IMR-90 (cell line): ENCODE results near the gene CROCC2. TPM values are rescaled to one million over a fixed set of nuclear protein-coding genes. Genes with fewer than 3 reads are reported as not detected.

Experiments
- ATAC-seq: fragments of 200-7000 bp; cut with Tn5 transposase; 2 replicates; pipeline ENCODE4 v1.9.1; 2020; ENCODE audit warnings: low read depth, mild to moderate bottlenecking, moderate library complexity
- BruUV-seq: library from RNA; stranded (reverse); fragments of 400-500 nt; replicated peaks from 2 replicates; lab custom pipeline; 2021; lab: Mats Ljungman, UMichigan
- CTCF ChIA-PET: fragments of 300-600 bp; formaldehyde crosslinking; extraction: SDS; loops from one replicate; lab custom pipeline; 2021; ENCODE audit warnings: antibody characterized with exemption; lab: Yijun Ruan, JAX
- POLR2A ChIA-PET: fragments of 300-600 bp; sonication (Branson Sonifier 250); formaldehyde crosslinking; loops from one replicate; lab custom pipeline; 2022; ENCODE audit warnings: antibody characterized with exemption; ENCODE audit not compliant: unreplicated experiment; lab: Charles Lee
- DNase-seq: peaks from one replicate; pipeline ENCODE4 v3.0.0; 2013
- H2AFZ ChIP-seq: replicated peaks from 2 replicates; pipeline ENCODE3; 2013; ENCODE audit warnings: low read length, mild to moderate bottlenecking; ENCODE audit not compliant: poor library complexity
- H2AK5ac ChIP-seq: 2 replicates; pipeline ENCODE4 v1.6.1; 2013; ENCODE audit warnings: low read depth, low read length, inconsistent platforms
- H2AK9ac ChIP-seq: replicated peaks from 2 replicates; pipeline ENCODE3; 2013; ENCODE audit warnings: mild to moderate bottlenecking, low read depth, low read length, moderate library complexity; ENCODE audit not compliant: poor library complexity
- H2BK120ac ChIP-seq: 2 replicates; pipeline ENCODE4 v1.6.1; 2013; ENCODE audit warnings: low read depth, low read length, inconsistent platforms
- H2BK15ac ChIP-seq: 3 replicates; pipeline ENCODE4 v1.6.1; 2013; ENCODE audit warnings: low read depth, low read length, inconsistent platforms
- H2BK20ac ChIP-seq: 2 replicates; pipeline ENCODE4 v1.6.1; 2013; ENCODE audit warnings: low read depth, mild to moderate bottlenecking, inconsistent platforms, low read length, moderate library complexity
- H2BK5ac ChIP-seq: 2 replicates; pipeline ENCODE4 v1.6.1; 2013; ENCODE audit warnings: mild to moderate bottlenecking, low read depth, low read length, inconsistent platforms; ENCODE audit not compliant: poor library complexity, severe bottlenecking
- H3K14ac ChIP-seq: replicated peaks from 2 replicates; pipeline ENCODE4 v1.6.1; 2013; ENCODE audit warnings: low read depth, low read length, inconsistent platforms
- H3K18ac ChIP-seq: 2 replicates; pipeline ENCODE4 v1.6.1; 2013; ENCODE audit warnings: low read depth, low read length, control low read depth
- H3K23ac ChIP-seq: 2 replicates; pipeline ENCODE4 v1.6.1; 2013; ENCODE audit warnings: low read depth, low read length, inconsistent platforms
- H3K27ac ChIP-seq: 2 replicates; pipeline ENCODE4 v1.5.1; 2013; ENCODE audit warnings: mild to moderate bottlenecking, control low read depth, low read length; ENCODE audit not compliant: insufficient read depth
- H3K27me3 ChIP-seq: 2 replicates; pipeline ENCODE4 v1.6.1; 2013; ENCODE audit warnings: low read length; ENCODE audit not compliant: control insufficient read depth, insufficient read depth
- H3K36me3 ChIP-seq: 2 replicates; pipeline ENCODE4 v1.6.1; 2013; ENCODE audit warnings: low read length, mixed read lengths; ENCODE audit not compliant: control insufficient read depth, insufficient read depth
- H3K4ac ChIP-seq: 2 replicates; pipeline ENCODE4 v1.6.1; 2013; ENCODE audit warnings: low read depth, low read length, inconsistent platforms
- H3K4me1 ChIP-seq: 2 replicates; pipeline ENCODE4 v1.6.1; 2013; ENCODE audit warnings: low read length, mixed read lengths; ENCODE audit not compliant: control insufficient read depth, insufficient read depth
- H3K4me2 ChIP-seq: 2 replicates; pipeline ENCODE4 v1.6.1; 2013; ENCODE audit warnings: low read depth, mild to moderate bottlenecking, control low read depth, low read length, moderate library complexity
- H3K4me3 ChIP-seq: 2 replicates; pipeline ENCODE4 v1.5.1; 2013; ENCODE audit warnings: low read depth, mild to moderate bottlenecking, control low read depth, low read length, moderate library complexity; ENCODE audit not compliant: insufficient read depth
- H3K56ac ChIP-seq: 2 replicates; pipeline ENCODE4 v1.6.1; 2013; ENCODE audit warnings: low read length, inconsistent platforms; ENCODE audit not compliant: insufficient read depth; ENCODE audit errors: extremely low read depth
- H3K79me1 ChIP-seq, 2 experiments: 2 replicates each; pipeline ENCODE4 v1.6.1; 2013; ENCODE audit warnings: low read length in 2 of 2, inconsistent platforms in 1 of 2, low read depth in 1 of 2
- H3K9ac ChIP-seq: 2 replicates; pipeline ENCODE4 v1.6.1; 2013; ENCODE audit warnings: low read depth, low read length, control low read depth
- H3K9me1 ChIP-seq: 2 replicates; pipeline ENCODE4 v1.6.1; 2013; ENCODE audit warnings: low read length, inconsistent platforms; ENCODE audit not compliant: insufficient read depth
- H3K9me3 ChIP-seq: 2 replicates; pipeline ENCODE4 v1.6.1; 2013; ENCODE audit warnings: low read length; ENCODE audit not compliant: control insufficient read depth, insufficient read depth
- H4K20me1 ChIP-seq: 2 replicates; pipeline ENCODE4 v1.6.1; 2013; ENCODE audit warnings: low read length, inconsistent platforms; ENCODE audit not compliant: insufficient read depth
- H4K5ac ChIP-seq: 2 replicates; pipeline ENCODE4 v1.6.1; 2013; ENCODE audit warnings: mild to moderate bottlenecking, low read depth, low read length, control low read depth
- H4K8ac ChIP-seq, 2 experiments: 2 replicates each; pipeline ENCODE4 v1.6.1; 2013; ENCODE audit warnings: low read depth in 2 of 2, low read length in 2 of 2, control low read depth in 1 of 2, inconsistent platforms in 1 of 2
- H4K91ac ChIP-seq: 2 replicates; pipeline ENCODE4 v1.6.1; 2013; ENCODE audit warnings: low read depth, low read length, inconsistent platforms; ENCODE audit not compliant: insufficient read depth
- BHLHE40 ChIP-seq: fragments of 150-350 bp; IDR thresholded peaks from 2 replicates; pipeline ENCODE4 v1.6.1; 2016; ENCODE audit warnings: mild to moderate bottlenecking, low read depth, low read length
- CHD1 ChIP-seq: IDR thresholded peaks from 2 replicates; pipeline ENCODE4 v1.6.1; 2012; ENCODE audit warnings: low read depth, low read length, improper control_type of control experiment
- FOS ChIP-seq: fragments of 150-350 bp; IDR thresholded peaks from 2 replicates; pipeline ENCODE4 v1.6.1; 2016; ENCODE audit warnings: low read depth, low read length
- MAFK ChIP-seq: IDR thresholded peaks from 2 replicates; pipeline ENCODE4 v1.6.1; 2012; ENCODE audit warnings: low read depth, low read length, improper control_type of control experiment
- MAZ ChIP-seq: IDR thresholded peaks from 2 replicates; pipeline ENCODE4 v1.6.1; 2012; ENCODE audit warnings: low read depth, mild to moderate bottlenecking, low read length, improper control_type of control experiment, moderate library complexity, borderline replicate concordance
- MXI1 ChIP-seq: IDR thresholded peaks from 2 replicates; pipeline ENCODE4 v1.6.1; 2012; ENCODE audit warnings: low read depth, mild to moderate bottlenecking, low read length, moderate library complexity, borderline replicate concordance
- NFE2L2 ChIP-seq: fragments of 150-350 bp; IDR thresholded peaks from 2 replicates; pipeline ENCODE4 v1.6.1; 2016; ENCODE audit warnings: low read depth, mild to moderate bottlenecking, low read length
- POLR2A ChIP-seq: IDR thresholded peaks from 2 replicates; pipeline ENCODE4 v1.6.1; 2012; ENCODE audit warnings: mild to moderate bottlenecking, low read depth, low read length
- RAD21 ChIP-seq: IDR thresholded peaks from 2 replicates; pipeline ENCODE4 v1.6.1; 2012; ENCODE audit warnings: low read length, improper control_type of control experiment
- RCOR1 ChIP-seq: IDR thresholded peaks from 2 replicates; pipeline ENCODE4 v1.6.1; 2012; ENCODE audit warnings: mild to moderate bottlenecking, low read length, improper control_type of control experiment; ENCODE audit not compliant: insufficient replicate concordance
- RFX5 ChIP-seq: IDR thresholded peaks from 2 replicates; pipeline ENCODE4 v1.8.0; 2012; ENCODE audit warnings: low read depth, mild to moderate bottlenecking, low read length, moderate library complexity
- SMC3 ChIP-seq: fragments of 150-350 bp; IDR thresholded peaks from 2 replicates; pipeline ENCODE4 v1.6.1; 2016; ENCODE audit warnings: low read depth, mild to moderate bottlenecking, antibody characterized with exemption, low read length, moderate library complexity
- WGBS, 2 experiments: methylation state at CpG; one replicate each; pipeline versions ENCODE4 v1.1.5 to v1.1.7; 2013; ENCODE audit warnings: missing lambda C conversion rate in 2 of 2; ENCODE audit not compliant: insufficient read length in 1 of 2; ENCODE audit errors: extremely low coverage in 2 of 2; 5-methylcytosine and 5-hydroxymethylcytosine counted together
- dilution Hi-C: fragments of 300-500 bp; cut with HindIII; formaldehyde crosslinking; loops from one replicate; pipeline ENCODE4 v1.14.3; 2018; ENCODE audit warnings: low sequenced_read_pairs; ENCODE audit not compliant: unreplicated experiment
- in situ Hi-C: fragments of 300-500 bp; cut with MboI; formaldehyde crosslinking; loops from 3 replicates; pipeline ENCODE4 v1.14.3; 2019; ENCODE audit warnings: low sequenced_read_pairs, inconsistent platforms, mixed read lengths
- intact Hi-C: fragments of 100-400 bp; cut with micrococcal nuclease; formaldehyde crosslinking; loops from 2 replicates; pipeline ENCODE4 v1.10.0; 2022
- polyA plus RNA-seq, 3 experiments: library from polyadenylated mRNA; depleted of rRNA; stranded (reverse); fragments of >200 nt; gene quantifications; 2 replicates each; pipeline ENCODE4 v1.2.3, GENCODE V29; 2012; ENCODE audit warnings: low replicate concordance in 1 of 3
- total RNA-seq: library from RNA; depleted of rRNA; stranded (reverse); fragments of >200 nt; gene quantifications from 2 replicates; pipeline ENCODE4 v1.2.3, GENCODE V29; 2012
- TF ChIP-seq, protein P1 (sequence below): conservative IDR thresholded peaks from 2 replicates; pipeline ENCODE4 v1.5.1; 2012; ENCODE audit warnings: mild to moderate bottlenecking, low read depth, low read length, improper control_type of control experiment
- TF ChIP-seq, protein P2 (sequence below): fragments of 150-350 bp; IDR thresholded peaks from 2 replicates; pipeline ENCODE4 v1.6.1; 2016; ENCODE audit warnings: low read depth, mild to moderate bottlenecking, low read length, moderate library complexity, borderline replicate concordance
- TF ChIP-seq, protein P3 (sequence below): fragments of 150-350 bp; IDR thresholded peaks from 2 replicates; pipeline ENCODE4 v1.6.1; 2017; ENCODE audit warnings: mild to moderate bottlenecking, antibody characterized with exemption, low read length, low read depth

The CROCC2 gene
- total and polyA plus RNA-seq, 2 of the 4 experiments (the other 2 are of a cell fraction): not detected

DNA sequence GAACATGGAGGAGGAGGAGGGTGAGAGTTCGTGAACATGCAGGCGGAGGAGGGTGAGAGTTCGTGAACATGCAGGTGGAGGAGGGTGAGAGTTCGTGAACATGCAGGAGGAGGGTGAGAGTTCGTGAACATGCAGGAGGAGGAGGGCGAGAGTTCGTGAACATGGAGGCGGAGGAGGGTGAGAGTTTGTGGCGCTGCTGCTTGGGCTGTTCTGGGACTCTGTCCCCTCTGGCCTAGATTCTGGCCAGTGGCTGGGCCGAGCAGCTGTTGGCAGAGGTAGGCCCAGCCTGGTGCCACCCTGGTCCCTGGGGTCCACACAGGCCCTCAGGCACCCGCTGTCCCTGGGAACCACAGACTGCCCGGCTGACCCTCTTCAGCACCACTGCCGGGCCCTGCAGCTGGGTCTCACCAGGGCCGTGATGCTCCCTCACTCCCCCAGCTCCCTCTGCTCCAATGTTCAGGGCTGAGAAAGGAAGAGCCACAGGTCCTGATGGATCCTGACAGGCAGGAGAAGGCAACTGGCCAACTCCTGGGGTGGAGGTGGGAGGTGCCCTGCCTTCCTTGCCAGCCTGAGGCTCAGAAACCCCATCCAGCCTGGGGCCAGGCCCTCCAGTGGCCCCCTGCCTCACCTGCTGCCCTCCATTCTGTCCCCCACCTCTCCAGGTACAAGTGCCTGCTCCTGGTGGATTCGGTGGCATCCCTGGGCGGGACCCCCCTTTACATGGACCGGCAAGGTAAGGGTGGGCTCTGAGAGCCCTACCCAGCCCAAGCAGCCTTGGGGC lies 33.6 kb upstream of the CROCC2 start:
- Histone ChIP-seq H3K9me3 (no peaks in the 10 kb centered on the region), H2BK5ac (no peak overlapping the region), H3K79me1 (no peaks in the 10 kb centered on the region), H3K14ac (no peak overlapping the region), H3K4me3 (no peak overlapping the region), H3K4me1 (no peaks in the 10 kb centered on the region; the same call in 1 of the 2 replicates), H3K36me3 (no peaks in the 10 kb centered on the region), H3K9ac (no peak overlapping the region), H3K56ac (no peak overlapping the region), H4K91ac (no peak overlapping the region), H3K27ac (no peak overlapping the region), H3K27me3 (peaks cover 35% of the 10 kb centered on the region), H2BK15ac (no peak overlapping the region), H2BK20ac (no peak overlapping the region), H3K4ac (no peak overlapping the region), H2BK120ac (no peak overlapping the region), H4K5ac (no peak overlapping the region), H4K20me1 (no peaks in the 10 kb centered on the region), H4K8ac (no peak overlapping the region), H2AFZ (no peak overlapping the region), H3K9me1 (no peaks in the 10 kb centered on the region), H2AK9ac (no peak overlapping the region), H3K4me2 (no peak overlapping the region), H2AK5ac (no peak overlapping the region), H3K18ac (no peak overlapping the region), H3K23ac (no peak overlapping the region)
- POLR2A ChIA-PET: no interaction called here
- CTCF ChIA-PET: no interaction called here
- in situ Hi-C loops (loop anchor here (25.0 kb wide), 1 partner anchor 790 kb away; no protein-coding TSS in a partner anchor), dilution Hi-C loops (no loop called here), intact Hi-C loops (no loop called here)
- DNase-seq (no peak), ATAC-seq (no peak)
- BruUV-seq: no TSS peak
- WGBS, 2 experiments: 78% methylated on average over 10 of the region's 17 CpGs; no CpG with 5 or more reads in 1 of the 2 experiments
- TF ChIP-seq CHD1 (no peak), BHLHE40 (no peak), NFE2L2 (no peak), MXI1 (no peak), POLR2A (no peak), MAZ (no peak), SMC3 (no peak), FOS (no peak), RCOR1 (no peak), RFX5 (no peak), MAFK (no peak), RAD21 (no peak)
- TF ChIP-seq, protein P1, sequence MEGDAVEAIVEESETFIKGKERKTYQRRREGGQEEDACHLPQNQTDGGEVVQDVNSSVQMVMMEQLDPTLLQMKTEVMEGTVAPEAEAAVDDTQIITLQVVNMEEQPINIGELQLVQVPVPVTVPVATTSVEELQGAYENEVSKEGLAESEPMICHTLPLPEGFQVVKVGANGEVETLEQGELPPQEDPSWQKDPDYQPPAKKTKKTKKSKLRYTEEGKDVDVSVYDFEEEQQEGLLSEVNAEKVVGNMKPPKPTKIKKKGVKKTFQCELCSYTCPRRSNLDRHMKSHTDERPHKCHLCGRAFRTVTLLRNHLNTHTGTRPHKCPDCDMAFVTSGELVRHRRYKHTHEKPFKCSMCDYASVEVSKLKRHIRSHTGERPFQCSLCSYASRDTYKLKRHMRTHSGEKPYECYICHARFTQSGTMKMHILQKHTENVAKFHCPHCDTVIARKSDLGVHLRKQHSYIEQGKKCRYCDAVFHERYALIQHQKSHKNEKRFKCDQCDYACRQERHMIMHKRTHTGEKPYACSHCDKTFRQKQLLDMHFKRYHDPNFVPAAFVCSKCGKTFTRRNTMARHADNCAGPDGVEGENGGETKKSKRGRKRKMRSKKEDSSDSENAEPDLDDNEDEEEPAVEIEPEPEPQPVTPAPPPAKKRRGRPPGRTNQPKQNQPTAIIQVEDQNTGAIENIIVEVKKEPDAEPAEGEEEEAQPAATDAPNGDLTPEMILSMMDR: no peak
- TF ChIP-seq, protein P2, sequence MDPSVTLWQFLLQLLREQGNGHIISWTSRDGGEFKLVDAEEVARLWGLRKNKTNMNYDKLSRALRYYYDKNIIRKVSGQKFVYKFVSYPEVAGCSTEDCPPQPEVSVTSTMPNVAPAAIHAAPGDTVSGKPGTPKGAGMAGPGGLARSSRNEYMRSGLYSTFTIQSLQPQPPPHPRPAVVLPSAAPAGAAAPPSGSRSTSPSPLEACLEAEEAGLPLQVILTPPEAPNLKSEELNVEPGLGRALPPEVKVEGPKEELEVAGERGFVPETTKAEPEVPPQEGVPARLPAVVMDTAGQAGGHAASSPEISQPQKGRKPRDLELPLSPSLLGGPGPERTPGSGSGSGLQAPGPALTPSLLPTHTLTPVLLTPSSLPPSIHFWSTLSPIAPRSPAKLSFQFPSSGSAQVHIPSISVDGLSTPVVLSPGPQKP: no peak
- TF ChIP-seq, protein P3, sequence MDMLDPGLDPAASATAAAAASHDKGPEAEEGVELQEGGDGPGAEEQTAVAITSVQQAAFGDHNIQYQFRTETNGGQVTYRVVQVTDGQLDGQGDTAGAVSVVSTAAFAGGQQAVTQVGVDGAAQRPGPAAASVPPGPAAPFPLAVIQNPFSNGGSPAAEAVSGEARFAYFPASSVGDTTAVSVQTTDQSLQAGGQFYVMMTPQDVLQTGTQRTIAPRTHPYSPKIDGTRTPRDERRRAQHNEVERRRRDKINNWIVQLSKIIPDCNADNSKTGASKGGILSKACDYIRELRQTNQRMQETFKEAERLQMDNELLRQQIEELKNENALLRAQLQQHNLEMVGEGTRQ: no peak
